Measurements from ENCODE around the gene HIBCH. TPM values are rescaled to one million over a fixed set of nuclear protein-coding genes. Genes with fewer than 3 reads are reported as not detected.

The HIBCH gene
- total and polyA plus RNA-seq, 2 of the 4 experiments (the other 2 are of a cell fraction), result 8.8 to 11.9 TPM

DNA sequence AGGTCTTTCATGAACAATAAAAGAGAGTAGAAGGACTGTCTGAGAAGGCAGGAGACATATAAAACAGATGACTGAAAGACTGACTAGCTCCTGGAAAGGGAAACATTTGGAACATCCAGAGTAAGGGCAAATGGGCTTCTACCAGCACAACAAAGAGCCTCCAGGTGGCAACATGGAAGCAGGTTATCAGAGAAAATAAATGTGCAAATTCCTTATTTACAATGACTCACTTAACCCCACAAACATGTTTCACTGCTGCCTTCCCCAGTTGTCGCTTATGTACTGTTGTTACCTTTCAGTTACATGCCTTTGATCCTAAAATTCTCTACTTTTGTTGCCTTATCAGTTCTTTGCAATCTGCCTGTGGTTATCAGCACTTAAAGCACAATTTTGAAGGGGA, 117.0 kb downstream of the HIBCH start:
- no peak overlapping the region for H2AK9ac ChIP-seq (replicated peaks; ENCODE audit: low read depth, low read length, poor library complexity)
- no peak overlapping the region for H3K27ac ChIP-seq (ENCODE audit: insufficient read depth, low read length)
- DNase-seq (no peak), ATAC-seq (ENCODE audit: low read depth) (no peak)
- no peak overlapping the region for H3K56ac ChIP-seq (ENCODE audit: extremely low read depth, insufficient read depth, low read length)
- H3K79me1 ChIP-seq (ENCODE audit: low read depth in 1 of 2, low read length in 2 of 2), result no peaks in the 10 kb centered on the region
- H2AFZ ChIP-seq (replicated peaks; ENCODE audit: low read length, poor library complexity), result no peak overlapping the region
- BruUV-seq (replicated peaks), result no TSS peak
- ChIA-PET POLR2A (ENCODE audit: unreplicated experiment) (no interaction called here), CTCF (no interaction called here)
- no peak overlapping the region for H2BK20ac ChIP-seq (ENCODE audit: low read depth, low read length)
- H3K18ac ChIP-seq (ENCODE audit: low read depth, low read length), result no peak overlapping the region
- WGBS, 2 experiments (ENCODE audit: extremely low coverage in 2 of 2, insufficient read length in 1 of 2), result no CpG with 5 or more reads among the region's 1 CpG
- H4K8ac ChIP-seq (ENCODE audit: low read depth in 2 of 2, low read length in 2 of 2), result no peak overlapping the region
- H3K4me3 ChIP-seq (ENCODE audit: insufficient read depth, low read depth, low read length), result no peak overlapping the region
- H2BK120ac ChIP-seq (ENCODE audit: low read depth, low read length), result no peak overlapping the region
- H3K9me3 ChIP-seq (ENCODE audit: control insufficient read depth, insufficient read depth, low read length), result no peaks in the 10 kb centered on the region
- H3K23ac ChIP-seq (ENCODE audit: low read depth, low read length), result no peak overlapping the region
- intact Hi-C loops (cut with micrococcal nuclease), result loop anchor here (5.0 kb wide), 1 partner anchor 65 kb away; no protein-coding TSS in a partner anchor
- H2BK5ac ChIP-seq (ENCODE audit: low read depth, low read length, poor library complexity, severe bottlenecking), result no peak overlapping the region
- no peaks in the 10 kb centered on the region for H3K27me3 ChIP-seq (ENCODE audit: control insufficient read depth, insufficient read depth, low read length)
- no peak overlapping the region for H2BK15ac ChIP-seq (ENCODE audit: low read depth, low read length)
- no peak overlapping the region for H2AK5ac ChIP-seq (ENCODE audit: low read depth, low read length)
- H3K14ac ChIP-seq (replicated peaks; ENCODE audit: low read depth, low read length), result no peak overlapping the region
- TF ChIP-seq, protein P1, sequence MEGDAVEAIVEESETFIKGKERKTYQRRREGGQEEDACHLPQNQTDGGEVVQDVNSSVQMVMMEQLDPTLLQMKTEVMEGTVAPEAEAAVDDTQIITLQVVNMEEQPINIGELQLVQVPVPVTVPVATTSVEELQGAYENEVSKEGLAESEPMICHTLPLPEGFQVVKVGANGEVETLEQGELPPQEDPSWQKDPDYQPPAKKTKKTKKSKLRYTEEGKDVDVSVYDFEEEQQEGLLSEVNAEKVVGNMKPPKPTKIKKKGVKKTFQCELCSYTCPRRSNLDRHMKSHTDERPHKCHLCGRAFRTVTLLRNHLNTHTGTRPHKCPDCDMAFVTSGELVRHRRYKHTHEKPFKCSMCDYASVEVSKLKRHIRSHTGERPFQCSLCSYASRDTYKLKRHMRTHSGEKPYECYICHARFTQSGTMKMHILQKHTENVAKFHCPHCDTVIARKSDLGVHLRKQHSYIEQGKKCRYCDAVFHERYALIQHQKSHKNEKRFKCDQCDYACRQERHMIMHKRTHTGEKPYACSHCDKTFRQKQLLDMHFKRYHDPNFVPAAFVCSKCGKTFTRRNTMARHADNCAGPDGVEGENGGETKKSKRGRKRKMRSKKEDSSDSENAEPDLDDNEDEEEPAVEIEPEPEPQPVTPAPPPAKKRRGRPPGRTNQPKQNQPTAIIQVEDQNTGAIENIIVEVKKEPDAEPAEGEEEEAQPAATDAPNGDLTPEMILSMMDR (conservative IDR thresholded peaks at IDR 0.05; ENCODE audit: low read depth, low read length), result no peak
- TF ChIP-seq CEBPB (IDR thresholded peaks at IDR 0.05; ENCODE audit: low read depth, low read length) (no peak), MAZ (IDR thresholded peaks at IDR 0.05; ENCODE audit: borderline replicate concordance, low read depth, low read length) (no peak), RCOR1 (IDR thresholded peaks at IDR 0.05; ENCODE audit: insufficient replicate concordance, low read length) (no peak), BHLHE40 (IDR thresholded peaks at IDR 0.05; ENCODE audit: low read depth, low read length) (no peak), MAFK (IDR thresholded peaks at IDR 0.05; ENCODE audit: low read depth, low read length) (no peak), RAD21 (IDR thresholded peaks at IDR 0.05; ENCODE audit: low read length) (no peak), POLR2A (IDR thresholded peaks at IDR 0.05; ENCODE audit: low read depth, low read length) (no peak), RFX5 (IDR thresholded peaks at IDR 0.05; ENCODE audit: low read depth, low read length) (no peak), SMC3 (IDR thresholded peaks at IDR 0.05; ENCODE audit: low read depth, low read length) (no peak), MXI1 (IDR thresholded peaks at IDR 0.05; ENCODE audit: borderline replicate concordance, low read depth, low read length) (no peak), NFE2L2 (IDR thresholded peaks at IDR 0.05; ENCODE audit: low read depth, low read length) (no peak), FOS (IDR thresholded peaks at IDR 0.05; ENCODE audit: low read depth, low read length) (no peak), CHD1 (IDR thresholded peaks at IDR 0.05; ENCODE audit: low read depth, low read length) (no peak)
- TF ChIP-seq, protein P2, sequence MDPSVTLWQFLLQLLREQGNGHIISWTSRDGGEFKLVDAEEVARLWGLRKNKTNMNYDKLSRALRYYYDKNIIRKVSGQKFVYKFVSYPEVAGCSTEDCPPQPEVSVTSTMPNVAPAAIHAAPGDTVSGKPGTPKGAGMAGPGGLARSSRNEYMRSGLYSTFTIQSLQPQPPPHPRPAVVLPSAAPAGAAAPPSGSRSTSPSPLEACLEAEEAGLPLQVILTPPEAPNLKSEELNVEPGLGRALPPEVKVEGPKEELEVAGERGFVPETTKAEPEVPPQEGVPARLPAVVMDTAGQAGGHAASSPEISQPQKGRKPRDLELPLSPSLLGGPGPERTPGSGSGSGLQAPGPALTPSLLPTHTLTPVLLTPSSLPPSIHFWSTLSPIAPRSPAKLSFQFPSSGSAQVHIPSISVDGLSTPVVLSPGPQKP (IDR thresholded peaks at IDR 0.05; ENCODE audit: borderline replicate concordance, low read depth, low read length), result no peak
- TF ChIP-seq, protein P3, sequence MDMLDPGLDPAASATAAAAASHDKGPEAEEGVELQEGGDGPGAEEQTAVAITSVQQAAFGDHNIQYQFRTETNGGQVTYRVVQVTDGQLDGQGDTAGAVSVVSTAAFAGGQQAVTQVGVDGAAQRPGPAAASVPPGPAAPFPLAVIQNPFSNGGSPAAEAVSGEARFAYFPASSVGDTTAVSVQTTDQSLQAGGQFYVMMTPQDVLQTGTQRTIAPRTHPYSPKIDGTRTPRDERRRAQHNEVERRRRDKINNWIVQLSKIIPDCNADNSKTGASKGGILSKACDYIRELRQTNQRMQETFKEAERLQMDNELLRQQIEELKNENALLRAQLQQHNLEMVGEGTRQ (IDR thresholded peaks at IDR 0.05; ENCODE audit: low read depth, low read length), result no peak
- in situ Hi-C loops (cut with MboI; ENCODE audit: low sequenced_read_pairs), result no loop called here
- no peak overlapping the region for H3K9ac ChIP-seq (ENCODE audit: low read depth, low read length)
- no peaks in the 10 kb centered on the region for H3K4me1 ChIP-seq (ENCODE audit: control insufficient read depth, insufficient read depth, low read length)
- H4K20me1 ChIP-seq (ENCODE audit: insufficient read depth, low read length), result no peaks in the 10 kb centered on the region
- H3K4me2 ChIP-seq (ENCODE audit: low read depth, low read length), result no peak overlapping the region
- H4K5ac ChIP-seq (ENCODE audit: low read depth, low read length), result no peak overlapping the region
- peaks cover 1% of the 10 kb centered on the region for H3K36me3 ChIP-seq (ENCODE audit: control insufficient read depth, insufficient read depth, low read length)
- dilution Hi-C loops (cut with HindIII; ENCODE audit: low sequenced_read_pairs, unreplicated experiment), result no loop called here
- H4K91ac ChIP-seq (ENCODE audit: insufficient read depth, low read depth, low read length), result no peak overlapping the region
- no peak overlapping the region for H3K4ac ChIP-seq (ENCODE audit: low read depth, low read length)
- H3K9me1 ChIP-seq (ENCODE audit: insufficient read depth, low read length), result no peaks in the 10 kb centered on the region
